Measurements from ENCODE around the gene IPO13. TPM values are rescaled to one million over a fixed set of nuclear protein-coding genes. Genes with fewer than 3 reads are reported as not detected.

The IPO13 gene
- total RNA-seq, 2 donors from 2014 or later = 10.4 to 29.3 TPM

GRCh38 chr1:43914576-43915525 lies 31.9 kb upstream of the IPO13 start:
- Histone ChIP-seq H3K9me3 (no peaks in the 10 kb centered on the region), H3K4me1 (no peaks in the 10 kb centered on the region), H3K4me3 (no peak overlapping the region), H3K27ac (no peak overlapping the region), H3K27me3 (no peaks in the 10 kb centered on the region), H3K36me3 (replicated peaks in 1 of 2; ENCODE audit: insufficient read depth in 1 of 2, low read depth in 2 of 2) (no peaks in the 10 kb centered on the region)
- DNase-seq (no peak), ATAC-seq (no peak)
- TF ChIP-seq POLR2A (IDR thresholded peaks at IDR 0.05) = no peak
- TF ChIP-seq CTCF (IDR thresholded peaks at IDR 0.05) = no peak
- intact Hi-C loops (cut with DNase I) = no loop called here
- 86 to 91% methylated on average over 13 of the region's 13 CpGs for WGBS, 2 donors

GRCh38 chr1:43919906-43920305 lies 26.8 kb upstream of the IPO13 start:
- intact Hi-C loops (cut with DNase I) = no loop called here
- 91 to 97% methylated on average over 6 to 7 of the region's 7 CpGs for WGBS, 2 donors
- DNase-seq (no peak), ATAC-seq (no peak)
- H3K27ac ChIP-seq = no peak overlapping the region
- no peaks in the 10 kb centered on the region for H3K36me3 ChIP-seq (replicated peaks in 1 of 2; ENCODE audit: insufficient read depth in 1 of 2, low read depth in 2 of 2)
- no peaks in the 10 kb centered on the region for H3K9me3 ChIP-seq
- no peaks in the 10 kb centered on the region for H3K4me1 ChIP-seq
- TF ChIP-seq POLR2A (IDR thresholded peaks at IDR 0.05) (no peak), CTCF (IDR thresholded peaks at IDR 0.05) (no peak)
- H3K27me3 ChIP-seq = no peaks in the 10 kb centered on the region
- no peak overlapping the region for H3K4me3 ChIP-seq

- Histone ChIP-seq H3K4me3 (no peak overlapping the region), H3K27me3 (no peaks in the 10 kb centered on the region), H3K27ac (no peak overlapping the region), H3K36me3 (replicated peaks in 1 of 2; ENCODE audit: insufficient read depth in 1 of 2, low read depth in 2 of 2) (no peaks in the 10 kb centered on the region), H3K4me1 (no peaks in the 10 kb centered on the region), H3K9me3 (no peaks in the 10 kb centered on the region)
- ATAC-seq (no peak), DNase-seq (no peak)
- WGBS, 2 donors = 86 to 90% methylated on average over 6 of the region's 6 CpGs
- TF ChIP-seq CTCF (IDR thresholded peaks at IDR 0.05) (no peak), POLR2A (IDR thresholded peaks at IDR 0.05) (no peak)
- intact Hi-C loops (cut with DNase I) = no loop called here
Observed at GRCh38 chr1:43921022-43921421, 25.7 kb upstream of the IPO13 start.

GRCh38 chr1:43924516-43924915 lies 22.2 kb upstream of the IPO13 start:
- TF ChIP-seq POLR2A (IDR thresholded peaks at IDR 0.05) (no peak), CTCF (IDR thresholded peaks at IDR 0.05) (no peak)
- ATAC-seq (no peak), DNase-seq (no peak)
- Histone ChIP-seq H3K9me3 (no peaks in the 10 kb centered on the region), H3K27ac (no peak overlapping the region), H3K4me1 (no peaks in the 10 kb centered on the region), H3K4me3 (no peak overlapping the region), H3K27me3 (no peaks in the 10 kb centered on the region), H3K36me3 (replicated peaks in 1 of 2; ENCODE audit: insufficient read depth in 1 of 2, low read depth in 2 of 2) (no peaks in the 10 kb centered on the region)
- WGBS, 2 donors = 71 to 94% methylated on average over 4 of the region's 4 CpGs
- intact Hi-C loops (cut with DNase I) = no loop called here

GRCh38 chr1:43925846-43926245 lies 20.9 kb upstream of the IPO13 start:
- TF ChIP-seq POLR2A (IDR thresholded peaks at IDR 0.05) = no peak
- Histone ChIP-seq H3K4me1 (no peaks in the 10 kb centered on the region), H3K36me3 (replicated peaks in 1 of 2; ENCODE audit: insufficient read depth in 1 of 2, low read depth in 2 of 2) (no peaks in the 10 kb centered on the region), H3K4me3 (no peak overlapping the region), H3K27ac (no peak overlapping the region), H3K9me3 (no peaks in the 10 kb centered on the region), H3K27me3 (no peaks in the 10 kb centered on the region)
- DNase-seq = no peak
- intact Hi-C loops (cut with DNase I) = no loop called here
- 91 to 94% methylated on average over 9 of the region's 9 CpGs for WGBS, 2 donors
- no peak for ATAC-seq
